Right ventricle myocardium superior (tissue), 1 donor: ENCODE results near the gene GFOD1. TPM values are rescaled to one million over a fixed set of nuclear protein-coding genes. Genes with fewer than 3 reads are reported as not detected.

ENCODE experiments used
- ATAC-seq: fragments of 200-7000 bp; cut with Tn5 transposase; one replicate; pipeline ENCODE4 v1.9.1; 2020; ENCODE audit warnings: mild to moderate bottlenecking; ENCODE audit not compliant: poor library complexity
- DNase-seq: peaks from one replicate; pipeline ENCODE4 v3.0.0-alpha.2; 2020
- intact Hi-C: fragments of 100-400 bp; cut with DNase I; formaldehyde crosslinking; loops from one replicate; pipeline ENCODE4 v1.11.2; 2022
- total RNA-seq: library from RNA; stranded (reverse); fragmentation: NEBNext Ultra II Directional; extraction: Animal tissue kit (Norgen Biotek cat#: 25700); gene quantifications from one replicate; pipeline ENCODE4 v1.2.1, GENCODE V29; 2021
- donor health status: DM: no; HTN: yes; CAD: no; lungs with severe emphysema.

GFOD1 gene
- total RNA-seq, 1 donor from 2014 or later, result 46.2 TPM

DNA sequence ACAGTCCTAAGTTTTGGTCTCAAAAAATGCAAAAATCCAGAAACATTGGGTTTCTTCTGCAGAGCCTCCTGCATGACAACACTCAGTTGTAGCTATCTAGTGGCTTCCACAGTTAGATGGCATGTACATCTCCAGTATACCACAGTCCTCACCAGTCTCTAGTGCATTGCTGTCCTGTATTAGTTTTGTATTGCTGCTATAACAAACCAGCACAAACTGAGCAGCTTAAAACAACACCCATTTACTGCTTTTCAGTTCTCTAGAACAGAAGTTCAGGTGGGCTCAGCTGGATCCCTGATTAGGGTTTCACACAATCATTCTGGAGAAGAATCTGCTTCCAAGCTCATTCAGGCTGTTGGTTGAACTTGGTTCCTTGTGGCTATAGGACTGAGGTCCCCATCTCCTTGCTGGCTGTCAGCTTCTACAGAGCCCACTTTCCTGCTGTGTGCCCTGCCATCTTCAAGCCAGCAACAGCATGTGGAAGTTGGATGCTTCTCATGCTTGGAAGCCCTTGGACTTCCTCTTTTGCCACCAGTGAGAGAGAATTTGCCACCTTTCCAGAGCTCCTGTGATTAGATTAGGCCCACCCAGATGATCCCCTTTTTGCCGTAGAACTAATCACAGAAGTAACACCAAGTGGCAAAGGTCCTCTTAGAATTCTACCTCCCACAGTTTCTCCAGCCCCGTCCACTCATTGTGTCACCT, 110.2 kb downstream of the GFOD1 start:
- no peak for ATAC-seq
- no peak for DNase-seq
- intact Hi-C loops, result no loop called here

DNA sequence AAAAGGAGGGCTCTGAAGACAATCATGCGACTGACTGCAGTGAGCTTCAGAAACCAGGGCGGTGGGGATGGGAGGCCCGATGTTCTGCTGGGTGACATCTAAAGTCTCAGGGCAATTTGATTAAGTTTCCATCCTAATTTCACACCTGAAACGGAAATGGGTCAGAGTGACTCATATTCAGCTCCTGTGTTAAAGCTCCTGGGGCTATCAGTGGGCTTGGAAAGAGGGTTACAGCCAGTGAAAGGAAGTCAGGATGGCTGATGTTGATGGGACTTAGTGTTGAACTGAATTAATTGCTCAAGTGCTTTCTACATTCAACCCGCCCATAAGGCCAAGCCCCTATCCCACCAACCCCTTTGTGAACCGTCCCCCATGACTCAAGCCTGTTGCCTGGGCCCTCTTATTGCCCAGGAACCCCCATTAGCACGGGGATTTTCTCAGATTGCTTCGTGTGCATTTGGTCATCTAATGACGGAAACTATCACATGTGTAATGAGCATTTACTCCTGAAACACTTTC, 112.0 kb downstream of the GFOD1 start:
- DNase-seq (no peak), ATAC-seq (no peak)
- intact Hi-C loops, result no loop called here

DNA sequence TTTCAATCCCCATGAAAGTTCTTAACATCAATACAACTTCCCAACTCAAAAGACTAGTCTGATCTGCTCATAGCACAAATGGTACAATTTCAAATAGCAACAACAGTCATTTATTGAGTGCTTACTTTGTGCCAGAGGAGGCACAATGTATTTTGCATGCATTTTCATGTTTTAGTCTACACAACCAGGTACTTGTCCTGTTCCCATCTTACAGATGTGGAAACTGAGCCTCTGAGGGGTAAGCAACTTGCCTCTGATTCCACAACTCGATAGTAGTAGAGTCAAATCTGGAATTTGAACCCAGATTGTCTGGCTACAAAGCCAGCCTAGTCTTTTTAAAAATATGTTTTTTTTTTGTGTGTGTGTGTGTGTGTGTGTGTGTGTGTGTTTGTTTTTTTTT, 113.5 kb downstream of the GFOD1 start:
- DNase-seq (no peak), ATAC-seq (no peak)
- intact Hi-C loops, result no loop called here

DNA sequence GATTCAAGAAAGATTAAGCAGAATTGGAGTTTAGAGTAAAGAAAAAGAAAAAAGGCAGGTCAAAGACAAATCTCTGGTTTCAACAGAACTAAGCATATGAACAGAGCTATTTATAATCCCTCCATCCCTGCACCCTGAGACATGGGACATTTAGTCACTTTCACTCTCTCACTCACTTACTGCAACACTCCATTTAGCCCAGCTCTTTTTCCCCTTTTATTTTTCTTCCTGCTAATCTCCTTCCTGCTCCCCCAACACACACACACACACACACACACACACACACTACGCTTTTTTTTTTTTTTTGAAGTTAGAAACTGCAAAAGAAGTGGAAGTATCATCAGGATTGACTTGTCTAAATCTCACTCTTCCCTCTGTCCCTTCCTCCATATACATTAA, 113.9 kb downstream of the GFOD1 start:
- peak; percentile 58 for ATAC-seq

DNA sequence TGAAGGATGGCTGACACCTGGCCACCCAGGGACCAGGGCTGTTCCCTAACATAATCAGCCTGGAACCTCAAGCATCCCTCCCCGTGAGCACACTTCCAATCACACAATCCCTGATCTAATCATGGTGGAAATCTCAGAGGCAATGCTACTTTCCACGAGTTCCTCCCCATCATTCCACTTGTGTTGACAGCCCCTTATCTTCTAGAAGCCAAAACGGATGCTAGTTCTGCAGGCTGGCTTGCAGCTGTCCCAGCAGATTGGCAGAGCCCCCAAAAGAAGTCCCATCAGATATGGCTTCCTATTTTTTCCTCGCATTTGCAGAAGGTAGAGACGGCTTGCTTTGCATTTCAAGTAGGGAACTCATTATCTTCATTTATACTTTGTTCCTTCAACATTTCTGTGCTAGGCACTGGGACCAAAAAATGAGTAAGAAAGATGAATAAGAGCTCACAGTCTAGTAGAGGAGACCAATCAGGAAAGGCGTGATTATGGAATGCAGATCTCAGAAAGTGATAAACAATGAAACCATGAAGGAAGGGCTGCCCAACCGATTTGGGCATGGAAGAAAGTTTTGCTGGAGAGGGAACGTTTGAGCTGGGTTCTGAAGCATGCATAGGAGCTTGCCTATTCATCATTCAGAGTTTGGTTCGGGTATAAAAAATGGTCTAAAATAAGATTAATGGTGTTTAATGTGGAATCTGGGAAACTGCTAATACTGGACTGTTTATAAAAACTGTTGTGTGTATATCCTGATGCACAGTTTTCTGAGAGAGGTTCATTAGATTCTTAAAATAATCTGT, 114.5 kb downstream of the GFOD1 start:
- no peak for ATAC-seq
- intact Hi-C loops, result no loop called here
- DNase-seq, result no peak

More for the DNA sequence above, 113.9 kb downstream of the GFOD1 start:
- DNase-seq, result no peak
- intact Hi-C loops, result no loop called here

DNA sequence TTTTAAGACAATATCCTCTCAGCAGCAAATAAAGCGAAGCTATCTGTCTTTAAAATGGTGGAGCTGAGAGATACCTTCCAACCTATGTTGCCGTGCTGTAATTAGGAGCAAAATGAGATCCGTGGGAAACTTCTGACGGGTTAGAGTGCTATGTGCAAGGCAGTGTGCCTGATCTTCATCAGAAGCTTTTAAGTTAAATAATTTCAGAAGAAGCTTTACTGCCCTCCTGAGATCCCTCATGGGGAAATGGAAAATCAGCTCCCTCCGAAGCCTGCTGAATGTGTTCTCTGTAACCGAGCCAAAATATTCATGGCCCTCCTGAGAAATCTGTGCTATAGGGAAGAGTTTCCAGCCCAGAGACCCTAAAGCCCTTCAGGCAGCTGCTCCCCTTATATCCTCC, 115.3 kb downstream of the GFOD1 start:
- ATAC-seq (no peak), DNase-seq (no peak)
- intact Hi-C loops, result no loop called here

DNA sequence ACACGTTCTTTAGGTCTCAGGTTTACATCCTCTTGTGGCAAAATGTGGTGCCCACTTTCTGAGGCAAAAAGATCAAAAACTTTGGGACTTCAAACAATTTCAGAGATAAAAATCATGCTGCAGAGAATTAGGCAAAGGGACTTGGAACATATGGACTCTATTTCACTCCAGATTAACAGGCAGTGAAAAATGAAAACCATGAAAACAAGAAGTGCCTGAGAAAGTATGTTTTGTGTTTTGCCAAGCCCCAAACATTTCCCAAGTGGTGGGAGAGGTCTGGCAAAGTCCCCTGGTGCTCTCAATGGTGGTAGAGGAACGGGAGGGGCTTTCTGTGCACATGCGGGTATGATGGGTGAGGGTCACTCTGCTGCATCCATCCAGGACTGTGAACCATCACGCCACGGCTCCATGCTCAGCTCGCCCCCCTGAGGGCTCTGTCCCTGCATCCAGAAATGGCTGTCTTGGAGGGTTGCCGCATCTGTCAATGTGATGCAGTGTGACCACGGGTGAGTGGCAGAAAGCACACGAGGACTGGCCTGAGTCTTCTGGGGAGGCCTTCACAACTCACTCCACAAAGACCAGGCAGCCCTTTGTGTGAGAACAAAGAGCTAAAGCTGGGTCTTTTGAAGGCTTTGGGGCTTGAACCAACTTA, 115.9 kb downstream of the GFOD1 start:
- ATAC-seq (no peak), DNase-seq (no peak)
- intact Hi-C loops, result no loop called here

DNA sequence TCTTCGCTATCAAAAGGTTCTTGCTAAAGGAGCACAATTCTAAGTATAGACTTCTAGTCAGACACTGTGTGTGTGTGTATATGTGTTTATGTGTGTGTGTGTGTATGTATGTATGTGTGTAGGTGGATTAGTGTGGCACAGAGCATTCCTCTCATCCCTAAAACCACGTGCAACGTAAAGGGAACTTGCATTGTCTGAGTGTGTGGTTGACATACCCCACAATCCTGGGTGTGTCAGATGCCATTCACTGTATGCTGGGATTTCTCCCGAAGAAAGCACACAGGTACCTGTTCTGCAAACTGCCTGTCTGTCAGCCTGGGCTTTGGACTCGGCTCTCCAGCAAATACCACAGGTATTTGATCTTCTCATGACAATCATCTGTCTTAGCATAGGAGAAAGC, 116.8 kb downstream of the GFOD1 start:
- intact Hi-C loops, result no loop called here
- DNase-seq (no peak), ATAC-seq (no peak)

DNA sequence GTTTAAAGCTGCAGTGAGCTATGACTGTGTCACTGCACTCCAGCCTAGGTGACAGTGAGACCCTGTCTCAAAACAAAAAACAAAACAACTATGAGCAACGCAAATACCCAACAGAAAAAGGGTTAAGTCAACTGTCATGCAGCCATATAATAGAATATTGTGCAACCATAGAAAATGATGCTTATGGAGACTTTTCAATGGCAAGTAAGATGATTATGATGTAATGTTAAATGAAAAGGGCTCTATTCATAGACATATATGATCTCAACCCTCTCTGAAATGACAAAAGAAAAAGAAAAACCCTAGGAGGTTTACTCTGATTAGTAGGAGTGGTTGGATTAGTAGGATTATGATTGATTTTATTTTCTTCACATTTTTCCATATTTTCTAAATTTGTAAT, 117.8 kb downstream of the GFOD1 start:
- intact Hi-C loops, result loop anchor here (10.0 kb wide), 1 partner anchor 115 kb away; the partner anchor contains the start of gene GFOD1
- ATAC-seq, result no peak
- DNase-seq, result no peak

DNA sequence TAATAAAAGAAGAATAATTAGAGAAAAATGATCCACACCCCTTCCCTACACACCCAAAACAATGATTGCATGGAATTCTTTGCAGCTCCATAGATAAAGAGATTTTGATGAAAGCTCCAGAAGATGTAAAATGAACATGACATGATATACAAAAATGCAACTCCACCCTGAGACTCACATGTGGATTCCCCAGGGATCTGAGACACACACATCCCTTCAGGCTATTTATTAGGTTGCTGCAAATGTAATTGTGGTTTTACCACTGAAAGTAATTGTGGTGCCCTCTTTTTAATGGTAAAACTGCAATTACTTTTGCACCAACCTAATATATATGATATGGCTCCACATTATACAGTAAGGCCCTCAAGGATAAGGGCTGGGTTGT, 118.7 kb downstream of the GFOD1 start:
- intact Hi-C loops, result loop anchor here (10.0 kb wide), 1 partner anchor 116 kb away; the partner anchor contains the start of gene GFOD1
- ATAC-seq (no peak), DNase-seq (no peak)

DNA sequence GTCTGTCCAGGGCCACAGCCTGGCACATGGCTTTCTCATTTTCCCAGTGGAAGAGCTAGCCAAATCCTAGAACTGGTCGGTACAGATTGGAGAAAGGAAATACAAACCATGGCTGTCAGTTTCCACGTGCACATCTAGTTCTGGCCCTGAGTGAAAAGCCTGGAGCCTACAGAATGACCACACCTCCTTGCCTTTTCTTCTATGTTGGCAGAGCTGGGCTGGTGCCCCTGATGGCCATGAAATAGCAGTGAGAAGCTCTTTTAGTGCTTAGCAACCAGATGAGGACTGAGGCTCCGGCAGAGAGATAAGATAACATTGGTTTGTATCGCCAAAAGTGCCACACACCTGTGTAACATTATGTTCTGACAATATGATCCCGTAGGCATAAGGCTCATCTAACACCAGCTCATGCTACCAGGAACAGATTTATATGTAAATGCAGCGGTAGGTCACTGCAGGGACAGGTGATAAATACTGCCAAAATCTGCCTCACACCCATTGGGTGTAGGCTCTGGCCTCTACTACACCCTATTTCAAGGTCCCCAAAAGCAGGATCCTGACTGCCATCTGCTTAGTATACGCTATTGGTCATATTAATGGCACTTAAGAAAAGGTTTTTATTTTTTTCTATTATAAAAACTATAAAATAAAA, 119.2 kb downstream of the GFOD1 start:
- ATAC-seq (peak; percentile 67), DNase-seq (no peak)
- intact Hi-C loops, result loop anchor here (10.0 kb wide), 1 partner anchor 117 kb away; the partner anchor contains the start of gene GFOD1

DNA sequence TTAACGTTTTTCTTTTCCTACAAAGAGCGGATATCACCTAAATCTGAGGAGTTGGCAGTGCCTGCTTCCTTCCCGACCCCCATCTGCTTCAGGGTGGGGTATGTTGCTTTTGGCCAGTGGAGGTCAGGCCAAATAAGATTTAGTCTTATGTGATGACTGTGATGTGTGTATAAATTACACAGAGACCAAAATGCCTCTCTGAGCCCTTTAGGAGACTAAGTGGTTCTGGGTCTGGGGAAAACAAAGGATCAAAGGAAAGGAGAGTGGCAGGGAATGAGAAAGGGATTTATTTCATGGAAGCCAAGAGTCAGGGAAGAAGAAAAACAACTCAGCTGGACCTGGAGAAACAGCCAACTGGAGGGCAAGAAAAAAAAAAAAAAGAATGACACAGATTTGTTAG, 120.0 kb downstream of the GFOD1 start:
- ATAC-seq (no peak), DNase-seq (no peak)
- intact Hi-C loops, result loop anchor here (10.0 kb wide), 1 partner anchor 117 kb away; the partner anchor contains the start of gene GFOD1

DNA sequence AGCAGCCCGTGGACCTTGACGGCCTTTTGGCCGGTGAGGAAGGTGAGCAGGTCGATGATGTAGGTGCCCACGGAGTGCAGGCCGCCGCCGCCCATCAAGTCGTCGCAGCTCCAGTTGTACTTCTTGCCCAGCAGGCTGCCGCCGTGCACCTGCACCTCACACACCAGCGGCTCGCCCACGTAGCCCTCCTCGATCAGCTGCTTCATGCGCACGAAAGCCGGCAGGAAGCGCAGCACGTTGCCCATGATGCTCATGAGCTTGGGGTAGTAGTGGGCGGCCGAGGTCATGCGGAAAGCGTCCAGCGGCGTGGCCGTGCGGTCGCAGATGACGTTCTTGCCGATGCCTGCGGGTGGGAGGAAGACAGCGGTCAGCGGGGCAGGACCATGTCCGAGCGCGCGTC, 122.1 kb downstream of the GFOD1 start:
- ATAC-seq, result no peak
- no peak for DNase-seq
- intact Hi-C loops, result loop anchor here (10.0 kb wide), 1 partner anchor 119 kb away; the partner anchor contains the start of gene GFOD1

DNA sequence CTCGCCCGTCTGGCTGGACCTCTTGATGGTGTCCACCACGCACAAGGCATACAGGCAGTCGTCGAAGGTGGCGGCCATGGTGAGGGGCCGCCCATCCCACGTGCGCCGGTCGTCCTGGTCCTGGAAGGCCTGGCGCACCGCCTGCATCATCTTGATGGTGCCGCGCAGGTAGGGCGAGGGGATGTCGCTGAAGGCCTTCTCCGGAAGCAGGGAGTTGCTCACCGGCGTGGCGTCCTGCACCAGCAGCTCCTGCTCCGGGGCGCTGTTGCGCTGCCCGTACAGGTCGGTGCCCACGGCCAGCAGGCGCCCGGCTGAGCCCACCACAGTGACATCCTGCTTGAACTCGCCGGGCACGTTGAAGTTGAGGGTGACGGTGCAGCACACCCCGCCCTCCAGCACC, 122.6 kb downstream of the GFOD1 start:
- DNase-seq, result no peak
- intact Hi-C loops, result loop anchor here (10.0 kb wide), 1 partner anchor 120 kb away; the partner anchor contains the start of gene GFOD1
- no peak for ATAC-seq

DNA sequence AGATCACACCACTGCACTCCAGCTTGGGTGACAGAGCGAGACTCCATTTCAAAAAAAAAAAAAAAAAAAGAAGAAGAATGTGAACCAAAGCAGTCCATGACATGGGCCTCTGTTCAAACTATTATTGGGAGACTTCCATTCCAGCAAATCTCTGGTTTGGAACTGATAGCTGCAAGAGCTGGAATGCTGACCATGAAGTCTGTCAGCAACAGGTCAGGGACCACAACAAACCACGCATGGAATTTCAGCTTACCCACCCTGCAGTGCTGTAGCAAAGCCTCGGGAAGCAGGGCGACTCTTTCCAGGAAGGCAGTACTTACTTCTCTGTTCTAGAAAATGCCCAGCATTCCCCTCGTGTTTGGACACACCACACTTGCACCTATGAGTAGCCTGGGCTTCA, 125.0 kb downstream of the GFOD1 start:
- peak; percentile 28 for ATAC-seq
- DNase-seq, result no peak
- intact Hi-C loops, result loop anchor here (10.0 kb wide), 1 partner anchor 122 kb away; the partner anchor contains the start of gene GFOD1

DNA sequence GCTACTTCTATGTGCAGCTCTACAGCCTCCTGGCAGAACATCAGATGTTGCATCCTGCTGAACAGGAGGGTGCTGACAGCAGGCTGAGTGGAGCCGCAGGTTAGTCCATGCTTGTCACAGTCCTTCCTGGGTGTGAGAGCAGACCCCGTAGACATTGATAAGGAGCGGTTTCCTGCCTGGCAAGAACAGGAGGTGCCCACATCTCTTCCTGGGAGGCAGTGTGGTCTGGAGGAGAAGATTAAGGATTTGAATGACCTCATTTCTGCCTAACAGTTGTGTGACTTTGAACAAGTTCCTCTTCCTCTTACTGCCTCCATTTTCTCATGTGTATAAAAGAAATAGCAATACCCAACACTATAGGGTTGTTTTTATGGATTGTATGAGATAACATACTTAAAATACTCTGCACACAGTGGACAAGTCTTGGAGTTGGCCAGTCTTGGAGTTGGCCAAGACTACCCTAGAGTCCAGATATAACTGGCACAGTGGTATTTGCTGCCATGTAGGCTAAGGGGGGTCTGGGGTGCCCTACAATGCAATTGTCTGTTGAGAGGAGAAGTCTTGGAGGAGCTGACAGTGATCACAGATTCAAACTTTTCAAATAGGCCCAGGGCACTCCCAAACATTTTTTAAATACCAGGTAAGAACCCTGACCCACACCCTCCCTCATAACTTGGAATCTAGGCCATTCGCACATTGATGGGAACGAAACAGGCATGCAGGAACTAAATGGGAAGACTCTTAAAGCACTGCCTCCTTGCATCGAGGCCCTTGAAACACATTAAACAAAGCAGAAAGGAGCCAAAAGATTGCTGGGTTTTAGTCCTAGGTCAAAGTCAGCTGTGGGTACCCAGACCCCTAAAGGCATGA, 126.5 kb downstream of the GFOD1 start:
- peak; percentile 71 for DNase-seq
- intact Hi-C loops, result loop anchor here (10.0 kb wide), 1 partner anchor 124 kb away; the partner anchor contains the start of gene GFOD1
- peak; percentile 87 for ATAC-seq

DNA sequence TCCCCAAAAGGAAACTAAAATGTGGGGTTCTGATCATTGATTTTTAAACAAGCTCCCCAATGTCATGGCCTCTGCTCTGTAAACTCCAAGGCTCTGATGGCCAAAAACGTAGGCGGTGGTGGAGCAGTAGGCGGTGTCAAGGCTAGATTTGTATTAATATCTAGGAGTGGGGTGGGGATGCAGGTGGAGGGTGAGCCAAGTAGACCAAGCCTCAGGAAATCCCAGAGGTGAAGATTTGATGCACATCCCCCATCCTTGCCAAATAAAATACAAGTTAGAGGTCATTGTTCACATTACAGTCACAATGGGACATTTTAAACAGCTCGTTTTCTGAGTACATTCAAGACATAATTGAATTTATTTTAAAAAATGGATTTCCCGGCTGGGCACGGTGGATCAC, 128.1 kb downstream of the GFOD1 start:
- ATAC-seq (no peak), DNase-seq (no peak)
- intact Hi-C loops, result no loop called here

DNA sequence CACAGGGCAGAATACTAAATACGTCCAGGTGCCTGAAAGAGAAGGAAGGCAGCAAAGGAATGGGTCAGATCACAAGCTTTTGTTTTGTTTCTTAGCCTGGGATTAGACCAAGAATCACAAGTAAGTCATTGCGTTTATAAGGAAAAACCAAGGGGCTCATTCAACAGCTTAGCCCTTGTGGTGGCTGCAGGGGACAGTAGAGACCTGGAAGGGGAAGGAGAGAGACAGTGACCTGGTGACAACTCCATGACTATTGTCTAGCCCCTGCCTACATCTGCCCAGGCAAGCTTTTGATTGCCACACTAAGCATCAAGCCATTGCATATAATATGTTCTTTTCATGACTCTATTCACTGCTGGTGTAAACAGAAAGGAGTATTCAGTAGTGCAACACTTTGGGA, 128.9 kb downstream of the GFOD1 start:
- DNase-seq (no peak), ATAC-seq (no peak)
- intact Hi-C loops, result no loop called here
